Measurements from ENCODE around the gene ATP2B2. TPM values are rescaled to one million over a fixed set of nuclear protein-coding genes. Genes with fewer than 3 reads are reported as not detected.

ATP2B2 gene
- total RNA-seq, 1 experiment from 2014 or later: not detected

- no peak overlapping the region for H2AFZ ChIP-seq (ENCODE audit: low read depth, low read length, poor library complexity, severe bottlenecking)
- ChIA-PET RAD21 (ENCODE audit: low non-redundant PET in 1 of 2, low total read pairs in 2 of 2, uncharacterized antibody in 2 of 2, unreplicated experiment in 2 of 2) (no interaction called here), POLR2A (no interaction called here), CTCF (no interaction called here)
- no peaks in the 10 kb centered on the region for H3K9me3 ChIP-seq (ENCODE audit: control insufficient read depth in 1 of 2, insufficient read depth in 1 of 2, low read depth in 1 of 2, low read length in 2 of 2)
- no peaks in the 10 kb centered on the region for H3K9me2 ChIP-seq (ENCODE audit: insufficient read depth)
- H3K4me1 ChIP-seq (ENCODE audit: control insufficient read depth in 1 of 2, insufficient read depth in 2 of 2, low read length in 2 of 2): no peaks in the 10 kb centered on the region
- no peaks in the 10 kb centered on the region for H3K79me2 ChIP-seq (ENCODE audit: insufficient read depth, low read length)
- intact Hi-C loops (cut with micrococcal nuclease): no loop called here
- no peak overlapping the region for H3K27ac ChIP-seq (ENCODE audit: low read depth, low read length)
- no peaks in the 10 kb centered on the region for H3K36me3 ChIP-seq (ENCODE audit: control insufficient read depth in 1 of 2, insufficient read depth in 2 of 2, low read length in 2 of 2)
- H3K27me3 ChIP-seq (ENCODE audit: insufficient read depth, low read length): no peaks in the 10 kb centered on the region
- no peak overlapping the region for H3K9ac ChIP-seq (ENCODE audit: low read length)
- BruUV-seq (replicated peaks): no TSS peak
- H4K20me1 ChIP-seq (ENCODE audit: insufficient read depth): no peaks in the 10 kb centered on the region
- no peak for TF ChIP-seq CEBPB (IDR thresholded peaks at IDR 0.05; ENCODE audit: low read depth)
- TF ChIP-seq ELF1 (IDR thresholded peaks at IDR 0.05; ENCODE audit: borderline replicate concordance, low read depth): no peak
- no peak overlapping the region for H3K4me2 ChIP-seq (ENCODE audit: low read length)
- ATAC-seq (no peak), DNase-seq (ENCODE audit: low read depth, low spot score) (no peak)
- no peak overlapping the region for H3K4me3 ChIP-seq (replicated peaks in 1 of 2; ENCODE audit: low read depth in 1 of 2, low read length in 2 of 2)
These were observed 111.9 kb downstream of the ATP2B2 start for GRCh38 chr3:10393514-10393913.

GRCh38 chr3:10392906-10393461 lies 112.4 kb downstream of the ATP2B2 start:
- no peak overlapping the region for H3K27ac ChIP-seq (ENCODE audit: low read depth, low read length)
- ATAC-seq (no peak), DNase-seq (ENCODE audit: low read depth, low spot score) (no peak)
- H3K4me2 ChIP-seq (ENCODE audit: low read length): no peak overlapping the region
- H3K79me2 ChIP-seq (ENCODE audit: insufficient read depth, low read length): no peaks in the 10 kb centered on the region
- POLR2A ChIA-PET: no interaction called here
- CTCF ChIA-PET: no interaction called here
- H3K4me1 ChIP-seq (ENCODE audit: control insufficient read depth in 1 of 2, insufficient read depth in 2 of 2, low read length in 2 of 2): no peaks in the 10 kb centered on the region
- no peaks in the 10 kb centered on the region for H3K36me3 ChIP-seq (ENCODE audit: control insufficient read depth in 1 of 2, insufficient read depth in 2 of 2, low read length in 2 of 2)
- no peaks in the 10 kb centered on the region for H3K27me3 ChIP-seq (ENCODE audit: insufficient read depth, low read length)
- H3K9ac ChIP-seq (ENCODE audit: low read length): no peak overlapping the region
- intact Hi-C loops (cut with micrococcal nuclease): no loop called here
- no TSS peak for BruUV-seq (replicated peaks)
- H3K4me3 ChIP-seq (replicated peaks in 1 of 2; ENCODE audit: low read depth in 1 of 2, low read length in 2 of 2): no peak overlapping the region
- H2AFZ ChIP-seq (ENCODE audit: low read depth, low read length, poor library complexity, severe bottlenecking): no peak overlapping the region
- H3K9me3 ChIP-seq (ENCODE audit: control insufficient read depth in 1 of 2, insufficient read depth in 1 of 2, low read depth in 1 of 2, low read length in 2 of 2): no peaks in the 10 kb centered on the region
- no peaks in the 10 kb centered on the region for H4K20me1 ChIP-seq (ENCODE audit: insufficient read depth)
- TF ChIP-seq EZH2 (IDR thresholded peaks at IDR 0.05) (no peak), FOSL1 (IDR thresholded peaks at IDR 0.05; ENCODE audit: low read depth) (no peak), REST (IDR thresholded peaks at IDR 0.05; ENCODE audit: low read depth) (no peak), CEBPB (IDR thresholded peaks at IDR 0.05; ENCODE audit: low read depth) (no peak), SP1 (IDR thresholded peaks at IDR 0.05; ENCODE audit: low read depth) (no peak), SIN3A (IDR thresholded peaks at IDR 0.05; ENCODE audit: low read depth) (no peak), MAX (IDR thresholded peaks at IDR 0.05) (no peak), ZFX (IDR thresholded peaks at IDR 0.05) (no peak), EGR1 (IDR thresholded peaks at IDR 0.05; ENCODE audit: low read depth) (no peak)
- H3K9me2 ChIP-seq (ENCODE audit: insufficient read depth): no peaks in the 10 kb centered on the region
- RAD21 ChIA-PET (ENCODE audit: low non-redundant PET in 1 of 2, low total read pairs in 2 of 2, uncharacterized antibody in 2 of 2, unreplicated experiment in 2 of 2): no interaction called here

Measured in HCT116 (cell line).